HG03457 (cell line): Measurements from ENCODE around the gene GLTPD2.

Experiments used
- ATAC-seq: cut with Tn5 transposase; IDR thresholded peaks from one replicate; pipeline ENCODE4 v1.9.1; 2021; ENCODE audit warnings: moderate number of reproducible peaks; ENCODE audit not compliant: unreplicated experiment

The GLTPD2 gene

GRCh38 chr17:4771519-4772234 is 17.1 kb upstream of the GLTPD2 start, which contains the start of gene TM4SF5:
TM4SF5 (plus strand) TSS chr17:4771886; CDS start chr17:4771923, 37 bp downstream.
- ATAC-seq, result no peak

GRCh38 chr17:4772235-4772613 is 16.5 kb upstream of the GLTPD2 start:
- ATAC-seq, result no peak

GRCh38 chr17:4777969-4778760 is 10.6 kb upstream of the GLTPD2 start:
- ATAC-seq, result no peak

- ATAC-seq, result no peak
These were observed 8.3 kb upstream of the GLTPD2 start for GRCh38 chr17:4780325-4780955.

GRCh38 chr17:4782652-4783051 is 6.1 kb upstream of the GLTPD2 start:
- no peak for ATAC-seq

GRCh38 chr17:4785311-4786105 is 3.3 kb upstream of the GLTPD2 start:
- no peak for ATAC-seq

GRCh38 chr17:4786106-4786511 is 2.7 kb upstream of the GLTPD2 start, which contains the start of gene VMO1:
VMO1 (minus strand) TSS chr17:4786364; CDS start chr17:4786352, 12 bp downstream.
- no peak for ATAC-seq

GRCh38 chr17:4786516-4786915 is 2.2 kb upstream of the GLTPD2 start:
- ATAC-seq, result no peak

- ATAC-seq, result no peak
These were observed 481 bp upstream of the GLTPD2 start for GRCh38 chr17:4788159-4788806.

GRCh38 chr17:4789701-4789950 is 862 bp downstream of the GLTPD2 start:
- no peak for ATAC-seq

- ATAC-seq, result peak; percentile 70
These were observed 1.4 kb downstream of the GLTPD2 start for GRCh38 chr17:4789951-4790704.

- no peak for ATAC-seq
These were observed 1.9 kb downstream of the GLTPD2 start for GRCh38 chr17:4790705-4791088.

GRCh38 chr17:4795168-4795567 is 6.4 kb downstream of the GLTPD2 start:
- ATAC-seq, result no peak

GRCh38 chr17:4796552-4796920 is 7.8 kb downstream of the GLTPD2 start:
- ATAC-seq, result no peak

- no peak for ATAC-seq
These were observed 11.9 kb downstream of the GLTPD2 start for GRCh38 chr17:4800462-4801196.

- no peak for ATAC-seq
These were observed 13.5 kb downstream of the GLTPD2 start, which contains the start of gene C17orf114 for GRCh38 chr17:4802228-4802627. C17orf114 (minus strand) TSS chr17:4802328.

GRCh38 chr17:4806456-4806776 is 17.7 kb downstream of the GLTPD2 start:
- no peak for ATAC-seq

GRCh38 chr17:4806777-4807604 is 18.2 kb downstream of the GLTPD2 start, which contains the start of gene PLD2:
PLD2 (plus strand) TSS chr17:4807152; CDS start chr17:4807773, 621 bp downstream.
- peak; percentile 67 for ATAC-seq
